ENCODE data around the gene KLHL2.

- no peak for TF ChIP-seq CTCF (conservative IDR thresholded peaks at IDR 0.05)
- TF ChIP-seq EZH2 (IDR thresholded peaks at IDR 0.05; ENCODE audit: low read depth): no peak
These were observed 23.1 kb upstream of the KLHL2 start for GRCh38 chr4:165184220-165184619.

Measured in PC-9 (cell line).